Urothelium cell line (cell line): ENCODE measurements around the gene KIRREL3.

Source experiments
- DNase-seq: peaks from one replicate; pipeline ENCODE4 v3.0.0; 2011; ENCODE audit warnings: low spot score, mixed read lengths
- FAIRE-seq: peaks from 2 replicates; lab custom pipeline; 2011; peaks lifted over from hg19 to GRCh38; lab: Jason Lieb, UNC

KIRREL3 gene

DNA sequence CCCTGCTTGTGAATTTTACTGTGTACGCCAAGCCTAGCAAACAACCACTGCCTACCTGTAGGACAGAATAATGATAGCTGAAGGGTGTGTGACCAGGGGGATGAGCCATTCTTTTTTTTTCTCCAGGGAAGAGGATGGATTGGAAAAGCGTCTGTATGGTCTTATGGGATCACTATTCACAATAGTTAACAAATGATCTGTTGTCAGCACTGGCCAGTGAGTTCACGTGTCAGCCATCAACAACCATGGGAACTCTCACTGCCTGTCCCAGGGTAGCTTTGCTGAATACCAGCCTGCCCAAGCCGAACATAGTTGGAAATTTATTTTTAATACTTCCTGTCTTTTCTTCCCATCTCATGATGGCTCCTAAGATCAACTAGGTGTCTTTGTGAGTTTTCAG is 474.9 kb downstream of the KIRREL3 start:
- FAIRE-seq (no peak), DNase-seq (no peak)

GRCh38 chr11:126525216-126525615 is 475.4 kb downstream of the KIRREL3 start:
- no peak for FAIRE-seq

GRCh38 chr11:126523441-126524205 is 476.9 kb downstream of the KIRREL3 start:
- FAIRE-seq (no peak), DNase-seq (no peak)

More at GRCh38 chr11:126525216-126525615, 475.4 kb downstream of the KIRREL3 start:
- no peak for DNase-seq

- no peak for FAIRE-seq
- DNase-seq = no peak
These were observed 478.0 kb downstream of the KIRREL3 start for GRCh38 chr11:126522606-126523005.

GRCh38 chr11:126522152-126522551 is 478.4 kb downstream of the KIRREL3 start:
- FAIRE-seq (no peak), DNase-seq (no peak)

DNA sequence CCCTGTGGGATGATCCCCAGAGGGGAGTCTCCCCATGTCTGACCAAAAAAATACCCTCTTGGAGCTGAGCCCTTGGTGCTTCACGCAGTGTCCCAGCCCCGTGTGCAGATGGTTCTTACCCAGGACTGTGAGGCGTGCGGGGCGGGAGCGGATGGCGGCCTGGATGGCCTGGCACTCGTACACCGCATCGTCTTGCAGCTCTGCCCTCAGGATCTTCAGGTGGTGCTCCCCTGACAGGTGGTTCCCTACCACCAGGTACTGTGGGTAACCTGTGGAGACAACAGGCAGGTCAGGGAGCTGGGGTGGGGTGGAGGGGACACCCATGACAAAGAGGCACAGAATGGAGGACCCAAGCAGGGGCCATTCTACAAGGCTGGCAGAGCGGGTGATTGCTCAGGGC is 479.4 kb downstream of the KIRREL3 start:
- DNase-seq = no peak
- no peak for FAIRE-seq

GRCh38 chr11:126519764-126520734 is 480.5 kb downstream of the KIRREL3 start:
- DNase-seq = no peak
- FAIRE-seq = no peak

GRCh38 chr11:126518972-126519690 is 481.4 kb downstream of the KIRREL3 start:
- DNase-seq (no peak), FAIRE-seq (no peak)

- no peak for DNase-seq
- FAIRE-seq = no peak
These were observed 482.2 kb downstream of the KIRREL3 start for GRCh38 chr11:126518071-126518971.

DNA sequence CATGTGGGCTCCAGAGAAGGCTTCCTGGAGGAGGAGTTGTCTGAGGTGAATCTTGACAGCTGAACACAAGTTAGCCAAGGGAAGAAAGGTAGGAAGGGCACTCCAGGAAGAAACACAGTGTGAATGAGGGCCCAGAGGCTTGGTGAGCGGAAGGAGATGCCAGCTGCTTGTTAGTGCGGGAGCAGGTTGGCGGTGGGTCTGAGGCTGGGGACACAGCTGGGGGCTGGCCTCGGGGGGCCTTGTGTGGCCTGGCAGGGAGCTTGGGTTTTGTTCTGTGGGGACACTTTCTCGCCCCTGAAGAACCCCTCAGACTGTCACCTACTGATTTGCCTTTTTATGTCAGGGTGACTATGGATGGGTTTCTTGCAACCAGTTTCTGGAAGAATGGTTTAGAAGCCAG is 485.1 kb downstream of the KIRREL3 start:
- FAIRE-seq = no peak
- no peak for DNase-seq

DNA sequence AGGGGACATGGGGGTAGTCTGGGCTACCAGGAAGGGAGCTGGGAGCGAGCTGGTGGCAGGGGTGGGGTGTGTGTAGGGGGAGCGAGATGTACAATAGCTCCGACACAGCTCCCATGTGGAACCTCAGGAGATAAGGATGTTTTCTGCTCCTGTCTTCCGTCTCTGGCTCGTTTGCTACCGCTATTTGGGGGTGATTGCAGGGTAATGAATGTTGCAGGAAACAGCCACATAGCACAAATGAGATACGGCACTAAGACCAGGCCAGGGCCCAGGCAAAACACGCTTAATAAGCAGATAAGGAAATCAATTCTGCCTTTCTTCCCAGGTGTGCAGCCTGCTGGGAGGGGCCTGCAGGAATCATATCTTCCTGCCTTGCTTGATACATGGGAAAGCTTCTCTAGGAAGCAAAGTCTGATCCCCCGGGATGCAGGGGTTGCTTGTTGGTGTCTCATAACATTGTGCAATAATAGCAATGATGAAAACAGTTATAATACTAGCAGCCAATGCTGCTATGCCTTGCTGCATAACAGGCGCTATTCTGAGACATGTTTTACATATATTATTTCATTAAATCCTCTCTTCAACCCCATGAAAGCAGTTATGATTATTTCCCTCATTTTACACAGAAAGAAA is 486.4 kb downstream of the KIRREL3 start:
- FAIRE-seq (no peak), DNase-seq (no peak)

DNA sequence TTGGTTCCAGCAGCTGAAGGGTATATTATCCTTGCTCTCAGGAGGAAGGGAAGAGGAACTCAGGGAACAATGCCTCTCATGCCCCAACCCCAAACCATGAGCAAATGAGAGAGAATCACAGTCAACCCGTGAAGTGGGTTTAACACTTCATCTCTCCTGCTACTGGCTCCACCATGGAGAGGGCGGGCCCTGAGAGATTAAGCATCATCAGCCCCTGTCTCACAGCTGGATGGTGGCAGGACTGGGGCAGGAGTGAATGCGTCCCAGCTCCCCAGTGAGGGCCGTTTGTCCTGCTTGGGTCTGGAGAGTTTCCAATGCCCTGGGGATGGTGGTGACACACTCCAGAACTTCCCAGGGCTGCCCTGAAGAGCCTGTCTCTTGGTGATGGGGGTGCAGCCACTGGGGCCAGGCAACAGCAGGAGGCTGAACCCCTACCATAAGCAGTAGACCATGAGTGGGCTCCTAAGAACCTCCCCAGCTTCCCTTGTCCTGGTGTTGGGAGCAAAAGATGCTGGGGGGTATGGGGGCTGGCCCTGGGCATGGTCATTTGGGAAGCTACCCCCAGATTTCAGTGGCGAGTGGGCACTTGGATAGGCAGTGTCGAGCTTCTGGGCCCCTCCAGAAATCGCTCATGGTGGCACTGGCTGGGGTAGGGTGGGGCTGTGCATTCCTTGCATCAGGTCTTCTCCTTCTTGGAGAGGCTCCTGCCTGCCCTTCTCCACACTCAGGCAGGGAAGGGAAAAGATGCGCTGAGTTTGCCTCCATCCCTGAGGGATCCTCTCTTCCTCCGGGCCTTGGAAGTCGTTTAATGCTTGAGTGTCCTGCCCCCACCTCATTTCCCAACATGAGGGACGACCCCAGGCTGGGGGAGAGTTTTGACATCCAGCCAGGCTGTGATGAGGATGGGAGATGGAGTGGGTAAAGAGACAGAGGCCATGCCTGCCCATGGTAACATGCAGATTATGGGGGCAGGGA is 487.5 kb downstream of the KIRREL3 start:
- DNase-seq = no peak
- FAIRE-seq = no peak

GRCh38 chr11:126512251-126512650 is 488.3 kb downstream of the KIRREL3 start:
- no peak for FAIRE-seq
- no peak for DNase-seq

GRCh38 chr11:126511475-126512115 is 489.0 kb downstream of the KIRREL3 start:
- FAIRE-seq (no peak), DNase-seq (no peak)

DNA sequence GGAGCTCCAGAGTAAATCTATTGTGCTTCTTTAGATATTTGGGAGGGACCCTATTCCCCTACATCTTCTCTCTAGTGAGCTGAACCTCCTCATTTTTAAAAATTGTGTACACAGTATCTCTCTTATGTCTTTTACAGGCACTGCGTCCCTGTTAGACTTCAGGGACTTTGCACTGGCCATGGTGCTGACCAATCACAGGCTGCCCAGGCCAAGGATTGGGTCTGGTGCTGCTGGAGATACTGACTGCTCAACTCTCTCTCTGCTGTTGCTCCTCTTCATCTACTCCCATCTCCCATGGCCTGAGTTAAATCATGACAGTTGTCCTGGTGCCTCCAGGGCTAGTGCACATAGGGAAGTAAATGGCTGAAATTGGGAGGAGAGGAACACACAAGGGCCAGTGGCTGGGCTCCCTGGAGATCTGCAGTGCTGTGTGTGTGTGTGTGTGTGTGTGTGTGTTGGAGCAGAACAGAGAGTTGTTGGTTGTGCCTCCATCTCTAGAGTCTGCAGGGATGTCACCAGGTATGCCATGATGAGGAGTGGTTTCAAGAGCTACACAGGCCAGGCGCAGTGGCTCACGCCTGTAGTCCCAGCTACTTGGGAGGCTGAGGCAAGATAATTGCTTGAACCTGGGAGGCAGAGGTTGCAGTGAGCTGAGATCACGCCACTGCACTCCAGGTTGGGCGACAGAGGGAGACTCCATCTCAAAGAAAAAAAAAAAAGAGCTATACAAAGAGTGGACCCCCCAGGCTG is 489.8 kb downstream of the KIRREL3 start:
- no peak for FAIRE-seq
- DNase-seq = no peak

DNA sequence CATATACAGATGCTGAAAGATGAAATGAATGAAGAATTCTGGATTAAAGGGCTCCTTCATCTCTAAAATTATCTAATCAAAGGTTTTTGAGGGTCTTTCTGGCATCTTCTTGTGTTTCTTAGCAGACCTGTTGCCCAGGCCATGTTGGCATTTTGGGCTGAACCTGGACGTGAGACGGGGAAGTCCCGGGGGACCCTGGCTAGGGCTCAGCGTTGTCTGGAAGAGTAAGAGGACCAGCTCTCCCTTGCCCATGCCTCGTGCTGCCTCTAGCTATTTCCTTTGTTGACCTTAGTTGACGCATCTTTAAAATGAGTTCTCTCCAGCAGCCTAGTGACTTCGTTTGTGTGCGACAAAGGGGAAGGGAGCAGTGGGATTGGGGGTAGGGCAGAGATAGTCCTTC is 492.9 kb downstream of the KIRREL3 start:
- FAIRE-seq (no peak), DNase-seq (no peak)

DNA sequence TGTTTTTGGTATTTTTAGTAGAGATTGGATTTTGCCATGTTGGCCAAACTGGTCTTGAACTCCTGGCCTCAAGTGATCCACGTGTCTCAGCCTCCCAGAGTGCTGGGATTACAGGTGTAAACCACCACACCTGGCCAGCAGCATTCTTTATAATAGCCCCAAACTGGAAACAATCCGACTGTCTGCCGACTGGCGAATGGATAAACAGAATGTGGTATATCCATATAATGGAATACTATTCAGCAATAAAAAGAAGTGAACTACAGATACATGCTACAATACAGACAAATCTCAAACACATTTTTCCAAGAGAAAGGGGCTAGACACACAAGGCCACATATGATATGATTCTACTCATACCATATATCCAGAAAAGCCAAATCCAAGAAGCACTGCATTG is 493.8 kb downstream of the KIRREL3 start:
- FAIRE-seq (no peak), DNase-seq (no peak)
